Measurements from ENCODE around the gene ACTA1.

The ACTA1 gene

DNA sequence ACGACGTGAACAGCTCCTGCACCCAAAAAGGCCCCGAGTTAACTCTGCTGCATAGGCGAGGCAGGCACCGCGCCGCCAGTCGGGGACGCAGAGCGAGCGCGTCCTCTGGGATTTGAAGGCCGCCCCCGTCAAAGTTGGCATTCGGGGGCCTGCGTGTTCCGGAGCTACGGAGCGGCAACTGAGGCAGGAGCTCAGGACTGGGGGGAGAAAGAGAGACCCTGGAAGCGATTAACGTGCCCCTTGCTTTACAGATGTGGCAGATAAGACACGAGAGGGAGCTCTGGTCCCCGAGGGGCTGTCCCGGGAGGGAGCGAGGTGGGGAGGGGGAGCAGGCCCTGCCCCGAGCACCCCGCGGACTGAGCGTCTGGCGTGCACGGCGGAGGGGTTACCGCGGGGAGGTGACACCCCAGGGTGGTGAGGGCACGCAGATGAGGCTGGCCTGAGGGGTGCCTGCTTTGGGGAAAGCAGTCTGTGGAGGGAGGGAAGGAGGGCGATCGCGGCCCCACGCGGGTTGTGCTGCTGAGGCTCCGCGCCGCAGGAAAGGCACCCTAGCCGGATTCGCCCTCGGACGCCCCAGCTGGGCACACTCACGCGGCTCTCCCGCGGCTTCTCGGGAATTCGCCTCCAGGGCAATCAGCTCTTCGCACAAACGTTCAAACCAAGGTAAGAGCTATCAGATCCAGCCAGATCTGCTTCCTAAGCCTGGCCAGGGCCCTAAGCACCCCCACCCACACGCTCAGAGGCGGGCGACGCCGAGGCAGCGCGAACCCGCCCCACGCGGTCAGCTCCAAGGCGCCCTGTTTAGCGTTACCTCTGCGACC, 26.5 kb downstream of the ACTA1 start:
- TF ChIP-seq, protein P1, sequence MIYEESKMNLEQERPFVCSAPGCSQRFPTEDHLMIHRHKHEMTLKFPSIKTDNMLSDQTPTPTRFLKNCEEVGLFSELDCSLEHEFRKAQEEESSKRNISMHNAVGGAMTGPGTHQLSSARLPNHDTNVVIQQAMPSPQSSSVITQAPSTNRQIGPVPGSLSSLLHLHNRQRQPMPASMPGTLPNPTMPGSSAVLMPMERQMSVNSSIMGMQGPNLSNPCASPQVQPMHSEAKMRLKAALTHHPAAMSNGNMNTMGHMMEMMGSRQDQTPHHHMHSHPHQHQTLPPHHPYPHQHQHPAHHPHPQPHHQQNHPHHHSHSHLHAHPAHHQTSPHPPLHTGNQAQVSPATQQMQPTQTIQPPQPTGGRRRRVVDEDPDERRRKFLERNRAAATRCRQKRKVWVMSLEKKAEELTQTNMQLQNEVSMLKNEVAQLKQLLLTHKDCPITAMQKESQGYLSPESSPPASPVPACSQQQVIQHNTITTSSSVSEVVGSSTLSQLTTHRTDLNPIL (CRISPR knock-in tag; IDR thresholded peaks at IDR 0.05; ENCODE audit: low read depth): no peak
- TF ChIP-seq, protein P2, sequence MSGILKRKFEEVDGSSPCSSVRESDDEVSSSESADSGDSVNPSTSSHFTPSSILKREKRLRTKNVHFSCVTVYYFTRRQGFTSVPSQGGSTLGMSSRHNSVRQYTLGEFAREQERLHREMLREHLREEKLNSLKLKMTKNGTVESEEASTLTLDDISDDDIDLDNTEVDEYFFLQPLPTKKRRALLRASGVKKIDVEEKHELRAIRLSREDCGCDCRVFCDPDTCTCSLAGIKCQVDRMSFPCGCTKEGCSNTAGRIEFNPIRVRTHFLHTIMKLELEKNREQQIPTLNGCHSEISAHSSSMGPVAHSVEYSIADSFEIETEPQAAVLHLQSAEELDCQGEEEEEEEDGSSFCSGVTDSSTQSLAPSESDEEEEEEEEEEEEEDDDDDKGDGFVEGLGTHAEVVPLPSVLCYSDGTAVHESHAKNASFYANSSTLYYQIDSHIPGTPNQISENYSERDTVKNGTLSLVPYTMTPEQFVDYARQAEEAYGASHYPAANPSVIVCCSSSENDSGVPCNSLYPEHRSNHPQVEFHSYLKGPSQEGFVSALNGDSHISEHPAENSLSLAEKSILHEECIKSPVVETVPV (CRISPR knock-in tag; IDR thresholded peaks at IDR 0.05): no peak
- TF ChIP-seq BACH2 (CRISPR knock-in tag; IDR thresholded peaks at IDR 0.05; ENCODE audit: borderline replicate concordance) (no peak), TSHZ2 (CRISPR knock-in tag; IDR thresholded peaks at IDR 0.05) (no peak), TOX (CRISPR knock-in tag; IDR thresholded peaks at IDR 0.05; ENCODE audit: borderline replicate concordance) (no peak), PPARA (CRISPR knock-in tag; IDR thresholded peaks at IDR 0.05; ENCODE audit: borderline replicate concordance) (no peak), ZFP30 (CRISPR knock-in tag; IDR thresholded peaks at IDR 0.05) (no peak), GLIS3 (CRISPR knock-in tag; IDR thresholded peaks at IDR 0.05) (no peak), RARB (CRISPR knock-in tag; IDR thresholded peaks at IDR 0.05) (no peak)
- TF ChIP-seq, protein P3, sequence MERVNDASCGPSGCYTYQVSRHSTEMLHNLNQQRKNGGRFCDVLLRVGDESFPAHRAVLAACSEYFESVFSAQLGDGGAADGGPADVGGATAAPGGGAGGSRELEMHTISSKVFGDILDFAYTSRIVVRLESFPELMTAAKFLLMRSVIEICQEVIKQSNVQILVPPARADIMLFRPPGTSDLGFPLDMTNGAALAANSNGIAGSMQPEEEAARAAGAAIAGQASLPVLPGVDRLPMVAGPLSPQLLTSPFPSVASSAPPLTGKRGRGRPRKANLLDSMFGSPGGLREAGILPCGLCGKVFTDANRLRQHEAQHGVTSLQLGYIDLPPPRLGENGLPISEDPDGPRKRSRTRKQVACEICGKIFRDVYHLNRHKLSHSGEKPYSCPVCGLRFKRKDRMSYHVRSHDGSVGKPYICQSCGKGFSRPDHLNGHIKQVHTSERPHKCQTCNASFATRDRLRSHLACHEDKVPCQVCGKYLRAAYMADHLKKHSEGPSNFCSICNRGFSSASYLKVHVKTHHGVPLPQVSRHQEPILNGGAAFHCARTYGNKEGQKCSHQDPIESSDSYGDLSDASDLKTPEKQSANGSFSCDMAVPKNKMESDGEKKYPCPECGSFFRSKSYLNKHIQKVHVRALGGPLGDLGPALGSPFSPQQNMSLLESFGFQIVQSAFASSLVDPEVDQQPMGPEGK (CRISPR knock-in tag; IDR thresholded peaks at IDR 0.05; ENCODE audit: borderline replicate concordance): no peak
- ATAC-seq: no peak

DNA sequence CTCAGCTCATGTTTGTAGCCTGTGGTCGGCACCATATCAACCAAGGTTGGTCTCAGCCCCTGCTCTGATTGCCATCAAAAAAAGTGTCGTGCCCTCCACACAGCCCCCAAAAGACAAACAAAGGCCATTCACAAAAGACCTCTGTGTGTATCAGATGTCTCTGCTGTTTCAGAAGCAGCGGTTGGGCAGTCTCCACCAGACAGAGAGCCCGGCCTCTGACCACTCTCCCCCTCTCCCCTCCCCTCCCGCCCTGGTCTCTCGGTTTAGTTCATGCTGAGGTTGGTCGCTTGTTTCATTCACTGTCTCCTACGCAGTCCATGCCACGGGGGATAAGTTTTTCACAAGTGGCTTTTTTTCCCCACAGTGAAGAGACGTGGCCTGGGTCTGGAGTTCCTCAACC, 27.1 kb downstream of the ACTA1 start:
- no peak for ATAC-seq
- TF ChIP-seq TSHZ2 (CRISPR knock-in tag; IDR thresholded peaks at IDR 0.05) (no peak), ZNF70 (CRISPR knock-in tag; IDR thresholded peaks at IDR 0.05) (no peak), TCF4 (CRISPR knock-in tag; IDR thresholded peaks at IDR 0.05; ENCODE audit: borderline replicate concordance) (no peak), CSDC2 (CRISPR knock-in tag; IDR thresholded peaks at IDR 0.05) (no peak), ZFP30 (CRISPR knock-in tag; IDR thresholded peaks at IDR 0.05) (no peak), GLIS3 (CRISPR knock-in tag; IDR thresholded peaks at IDR 0.05) (no peak), TOX (CRISPR knock-in tag; IDR thresholded peaks at IDR 0.05; ENCODE audit: borderline replicate concordance) (no peak), PPARA (CRISPR knock-in tag; IDR thresholded peaks at IDR 0.05; ENCODE audit: borderline replicate concordance) (no peak), SNAI2 (CRISPR knock-in tag; IDR thresholded peaks at IDR 0.05) (no peak), OSR1 (CRISPR knock-in tag; IDR thresholded peaks at IDR 0.05) (no peak)
- TF ChIP-seq, protein P2 (CRISPR knock-in tag; IDR thresholded peaks at IDR 0.05): no peak
- TF ChIP-seq, protein P4, sequence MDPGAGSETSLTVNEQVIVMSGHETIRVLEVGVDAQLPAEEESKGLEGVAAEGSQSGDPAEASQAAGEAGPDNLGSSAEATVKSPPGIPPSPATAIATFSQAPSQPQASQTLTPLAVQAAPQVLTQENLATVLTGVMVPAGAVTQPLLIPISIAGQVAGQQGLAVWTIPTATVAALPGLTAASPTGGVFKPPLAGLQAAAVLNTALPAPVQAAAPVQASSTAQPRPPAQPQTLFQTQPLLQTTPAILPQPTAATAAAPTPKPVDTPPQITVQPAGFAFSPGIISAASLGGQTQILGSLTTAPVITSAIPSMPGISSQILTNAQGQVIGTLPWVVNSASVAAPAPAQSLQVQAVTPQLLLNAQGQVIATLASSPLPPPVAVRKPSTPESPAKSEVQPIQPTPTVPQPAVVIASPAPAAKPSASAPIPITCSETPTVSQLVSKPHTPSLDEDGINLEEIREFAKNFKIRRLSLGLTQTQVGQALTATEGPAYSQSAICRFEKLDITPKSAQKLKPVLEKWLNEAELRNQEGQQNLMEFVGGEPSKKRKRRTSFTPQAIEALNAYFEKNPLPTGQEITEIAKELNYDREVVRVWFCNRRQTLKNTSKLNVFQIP (CRISPR knock-in tag; IDR thresholded peaks at IDR 0.05; ENCODE audit: borderline replicate concordance, low read depth): no peak
- TF ChIP-seq, protein P1 (CRISPR knock-in tag; IDR thresholded peaks at IDR 0.05; ENCODE audit: low read depth): no peak
